Measurements from ENCODE around the gene HOMER1.

Gene HOMER1

GRCh38 chr5:79488775-79489174 is 25.2 kb downstream of the HOMER1 start:
- no peak for DNase-seq (ENCODE audit: low read depth, low spot score)

GRCh38 chr5:79488058-79488457 is 25.9 kb downstream of the HOMER1 start:
- no peak for DNase-seq (ENCODE audit: low read depth, low spot score)

GRCh38 chr5:79487251-79487650 is 26.7 kb downstream of the HOMER1 start:
- no peak for DNase-seq (ENCODE audit: low read depth, low spot score)

- no peak for DNase-seq (ENCODE audit: low read depth, low spot score)
Observed at GRCh38 chr5:79486116-79486515, 27.8 kb downstream of the HOMER1 start.

GRCh38 chr5:79484731-79485130 is 29.2 kb downstream of the HOMER1 start:
- no peak for DNase-seq (ENCODE audit: low read depth, low spot score)

GRCh38 chr5:79481574-79481973 is 32.4 kb downstream of the HOMER1 start:
- DNase-seq (ENCODE audit: low read depth, low spot score), result no peak

- DNase-seq (ENCODE audit: low read depth, low spot score), result no peak
Observed at GRCh38 chr5:79480991-79481390, 32.9 kb downstream of the HOMER1 start.

GRCh38 chr5:79475152-79475466 is 38.8 kb downstream of the HOMER1 start:
- no peak for DNase-seq (ENCODE audit: low read depth, low spot score)

GRCh38 chr5:79474367-79475151 is 39.4 kb downstream of the HOMER1 start:
- DNase-seq (ENCODE audit: low read depth, low spot score), result no peak

GRCh38 chr5:79471556-79471955 is 42.4 kb downstream of the HOMER1 start:
- no peak for DNase-seq (ENCODE audit: low read depth, low spot score)

- no peak for DNase-seq (ENCODE audit: low read depth, low spot score)
Observed at GRCh38 chr5:79464695-79465332, 49.1 kb downstream of the HOMER1 start.

- no peak for DNase-seq (ENCODE audit: low read depth, low spot score)
Observed at GRCh38 chr5:79464278-79464677, 49.7 kb downstream of the HOMER1 start.

GRCh38 chr5:79459626-79460025 is 54.3 kb downstream of the HOMER1 start:
- no peak for DNase-seq (ENCODE audit: low read depth, low spot score)

- DNase-seq (ENCODE audit: low read depth, low spot score), result no peak
Observed at GRCh38 chr5:79456890-79457583, 56.9 kb downstream of the HOMER1 start.

GRCh38 chr5:79456400-79456799 is 57.5 kb downstream of the HOMER1 start:
- DNase-seq (ENCODE audit: low read depth, low spot score), result no peak

- no peak for DNase-seq (ENCODE audit: low read depth, low spot score)
Observed at GRCh38 chr5:79454043-79454442, 59.9 kb downstream of the HOMER1 start.

- no peak for DNase-seq (ENCODE audit: low read depth, low spot score)
Observed at GRCh38 chr5:79448336-79448735, 65.6 kb downstream of the HOMER1 start.

GRCh38 chr5:79436821-79437220 is 77.1 kb downstream of the HOMER1 start:
- DNase-seq (ENCODE audit: low read depth, low spot score), result no peak

GRCh38 chr5:79436224-79436623 is 77.7 kb downstream of the HOMER1 start:
- no peak for DNase-seq (ENCODE audit: low read depth, low spot score)

- no peak for DNase-seq (ENCODE audit: low read depth, low spot score)
Observed at GRCh38 chr5:79430196-79430595, 83.7 kb downstream of the HOMER1 start.

- no peak for DNase-seq (ENCODE audit: low read depth, low spot score)
Observed at GRCh38 chr5:79423296-79423695, 90.6 kb downstream of the HOMER1 start.

GRCh38 chr5:79420248-79420647 is 93.7 kb downstream of the HOMER1 start:
- no peak for DNase-seq (ENCODE audit: low read depth, low spot score)

- DNase-seq (ENCODE audit: low read depth, low spot score), result no peak
Observed at GRCh38 chr5:79418276-79418675, 95.7 kb downstream of the HOMER1 start.
